GM19324 (cell line): ENCODE data around the gene PACSIN1.

Experiments used
- ATAC-seq: cut with Tn5 transposase; IDR thresholded peaks from one replicate; pipeline ENCODE4 v1.9.1; 2021; ENCODE audit warnings: mild to moderate bottlenecking, moderate library complexity; ENCODE audit not compliant: unreplicated experiment, low FRiP score

Gene PACSIN1

DNA sequence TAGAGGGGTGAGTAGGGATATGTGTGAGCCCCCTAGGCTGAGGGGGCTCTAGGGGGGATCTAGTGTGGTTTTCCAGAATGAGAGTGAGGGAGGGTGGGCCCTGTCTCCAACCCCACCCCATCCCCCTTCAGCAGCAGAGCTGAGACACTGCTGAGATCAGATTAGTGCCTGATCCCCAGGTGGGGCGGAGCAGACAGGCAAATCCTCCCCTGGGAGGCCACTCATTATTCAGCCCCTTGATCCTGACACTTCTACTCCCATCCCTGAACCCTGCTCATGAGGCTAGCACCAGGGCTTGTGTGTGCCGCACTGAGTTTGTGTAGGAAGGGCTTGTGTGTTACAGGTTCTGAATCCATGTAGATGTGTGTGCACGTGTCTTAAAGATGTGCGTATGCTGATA, 47.8 kb downstream of the PACSIN1 start:
- no peak for ATAC-seq

DNA sequence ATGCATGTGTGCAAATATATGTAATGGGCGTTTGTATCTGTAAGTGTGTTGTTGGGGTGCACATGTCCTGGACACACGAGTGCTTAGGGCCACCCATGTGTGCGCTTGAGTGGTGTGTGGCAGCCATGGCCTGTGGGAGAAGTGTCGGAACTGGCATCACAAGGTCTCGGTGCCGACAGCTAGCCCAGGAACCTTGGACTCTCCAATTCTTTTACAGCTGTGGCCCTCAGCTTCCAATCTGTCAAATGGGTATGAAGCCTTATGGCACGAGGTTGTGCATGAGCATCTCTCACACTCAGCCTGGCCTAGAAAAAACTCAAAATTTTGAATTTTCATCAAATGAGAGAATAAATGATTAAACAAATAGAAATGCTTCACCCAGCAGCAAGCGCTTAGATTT, 48.2 kb downstream of the PACSIN1 start:
- ATAC-seq: no peak

DNA sequence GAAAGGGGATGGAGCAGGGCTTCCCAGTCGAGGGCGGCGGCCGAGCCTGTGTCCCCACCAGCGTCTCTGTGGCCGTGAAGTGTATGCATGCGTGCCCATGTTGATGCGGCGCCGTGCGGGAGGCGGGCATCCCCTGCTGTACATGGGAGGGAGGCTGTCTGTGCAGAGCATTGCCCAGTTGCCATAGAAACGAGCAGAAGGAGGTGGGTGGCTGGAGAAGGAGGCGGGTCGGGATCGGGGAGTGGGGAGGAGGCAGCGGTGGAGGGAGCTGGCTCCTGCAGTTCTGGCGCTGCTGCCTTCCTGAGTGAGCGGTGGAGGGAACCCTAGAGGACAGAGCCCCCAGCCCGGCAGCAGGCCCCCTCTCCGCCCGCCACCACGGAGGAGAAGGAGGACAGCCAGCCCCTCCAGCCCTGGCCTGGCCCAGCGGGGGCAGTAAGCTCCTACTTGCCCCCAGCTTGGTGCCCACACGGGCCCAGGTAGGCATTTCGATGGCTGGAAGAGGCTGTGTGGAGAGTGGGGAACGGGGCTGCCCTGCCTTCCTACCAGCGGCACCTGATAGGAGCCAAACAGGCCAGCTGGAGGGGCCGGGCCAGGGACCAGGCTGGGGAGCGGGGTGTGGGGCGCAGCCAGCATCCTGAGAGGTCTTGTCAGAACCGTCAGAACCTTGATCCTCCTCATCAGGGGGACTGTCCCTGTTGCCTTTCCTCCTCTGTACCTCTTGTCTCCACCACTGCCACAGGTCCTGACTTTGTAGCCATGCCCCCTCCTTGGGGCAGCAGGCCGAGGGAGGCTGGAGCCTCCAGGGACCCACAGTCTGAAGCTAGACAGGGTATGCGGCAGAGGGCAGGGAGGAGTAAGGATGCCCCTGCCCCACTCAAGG, 49.0 kb downstream of the PACSIN1 start:
- ATAC-seq: no peak

DNA sequence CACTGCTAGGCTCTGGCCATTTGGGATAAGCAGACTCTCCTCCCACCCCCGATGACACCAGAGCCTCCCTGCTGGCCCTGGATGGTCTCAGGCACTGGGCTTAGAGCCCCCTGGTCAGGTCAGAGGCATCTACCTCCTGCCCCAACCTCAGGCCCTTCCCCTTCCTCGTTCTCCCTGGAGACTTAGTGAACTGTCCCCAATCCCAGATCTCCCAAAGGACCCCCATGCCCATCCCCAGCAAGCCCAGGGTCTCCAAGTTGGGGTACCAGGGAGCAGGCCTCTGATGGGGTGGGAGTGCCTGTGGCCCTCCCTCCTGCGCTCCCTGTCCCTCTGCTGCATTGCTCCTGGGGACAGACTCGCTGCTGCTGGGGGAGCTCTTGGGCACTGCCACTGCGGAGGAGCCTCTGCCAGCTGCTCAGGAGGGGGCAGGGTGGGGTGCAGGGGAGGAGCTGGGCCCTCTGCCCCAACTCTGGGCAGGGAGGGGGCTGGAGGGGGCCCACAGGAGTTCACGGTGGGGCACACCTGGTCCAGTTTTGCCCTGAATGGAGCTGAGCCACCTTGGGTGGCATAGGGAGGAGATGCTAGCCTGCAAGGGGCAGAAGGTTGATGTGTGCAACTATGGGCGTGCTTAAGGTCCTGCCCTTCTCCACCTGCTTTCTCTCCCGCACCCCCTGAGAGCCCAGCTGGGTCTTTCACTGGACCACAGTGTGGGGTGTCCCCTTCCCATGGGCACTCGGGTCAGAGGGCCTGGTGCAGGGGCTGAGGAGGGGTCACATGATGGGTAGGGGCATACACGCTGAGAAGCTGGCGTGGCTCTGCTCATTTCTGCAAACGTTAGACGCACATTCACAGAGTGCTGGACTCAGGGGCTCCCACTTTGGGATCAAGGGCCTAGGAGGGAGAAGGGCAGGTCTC, 49.9 kb downstream of the PACSIN1 start:
- ATAC-seq: no peak

DNA sequence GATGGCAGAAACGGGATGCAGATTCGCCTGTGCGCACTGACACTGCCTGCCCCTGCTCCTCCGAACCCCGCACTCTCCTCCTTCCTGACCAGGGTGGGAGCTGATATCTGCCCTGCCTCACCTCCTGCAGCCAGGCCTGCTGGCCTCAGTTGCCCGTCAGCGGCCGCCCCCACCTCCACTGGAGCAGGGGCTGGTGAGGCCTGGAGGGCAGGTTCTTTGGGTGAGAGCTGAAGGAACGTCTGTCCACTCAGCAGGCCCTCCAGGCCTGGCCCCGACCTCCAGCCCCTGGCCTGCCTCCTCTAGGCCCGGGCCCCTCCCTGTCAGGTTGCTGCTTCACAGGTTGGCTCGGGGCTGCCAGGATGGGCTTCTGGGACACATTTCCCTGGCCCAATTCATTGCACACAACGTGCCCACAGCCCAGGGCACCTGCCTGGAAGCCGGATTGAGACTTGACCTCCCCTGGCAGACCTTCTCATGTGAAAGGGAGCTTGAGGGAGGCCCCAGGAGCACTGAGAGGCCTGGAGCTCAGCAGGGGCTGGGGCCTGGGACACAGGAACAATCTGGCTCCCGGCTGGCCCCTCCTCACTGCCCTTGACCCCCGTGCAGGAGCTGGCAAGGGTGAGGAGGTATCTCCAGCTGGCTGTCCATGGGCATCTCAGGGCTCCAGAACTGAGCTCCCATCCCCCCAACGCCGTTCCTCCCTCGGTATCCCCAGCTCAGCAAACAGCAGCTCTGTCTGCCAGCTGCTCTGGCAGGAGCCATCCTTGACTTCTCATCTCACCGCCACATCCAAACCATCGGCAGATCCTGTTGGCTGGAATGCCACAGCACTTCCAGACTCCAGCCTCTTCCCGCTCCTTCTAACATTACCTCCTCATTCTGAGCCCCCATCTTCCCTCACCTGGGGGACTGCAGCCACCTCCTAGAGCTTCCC, 50.8 kb downstream of the PACSIN1 start:
- no peak for ATAC-seq

DNA sequence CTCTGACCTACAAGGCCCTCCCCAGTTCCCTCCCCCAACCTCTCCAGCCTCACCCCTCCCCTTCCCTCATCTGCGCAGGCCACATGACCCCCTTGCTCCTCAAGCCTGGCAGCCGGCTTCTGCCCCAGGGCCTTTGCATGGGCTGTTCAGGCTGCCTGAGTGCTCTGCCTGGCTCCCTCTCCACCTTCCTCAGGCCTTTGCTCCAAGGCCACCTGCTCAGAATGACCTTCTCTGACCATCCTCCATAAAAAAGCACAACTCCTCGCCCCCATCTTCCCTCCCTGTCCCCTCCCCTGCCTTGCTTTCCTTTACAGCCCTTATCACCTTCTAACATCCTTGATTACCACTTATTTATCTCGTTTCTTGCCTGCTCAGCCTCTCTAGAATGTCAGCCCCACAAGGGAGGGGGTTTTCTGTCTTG, 51.6 kb downstream of the PACSIN1 start:
- no peak for ATAC-seq

DNA sequence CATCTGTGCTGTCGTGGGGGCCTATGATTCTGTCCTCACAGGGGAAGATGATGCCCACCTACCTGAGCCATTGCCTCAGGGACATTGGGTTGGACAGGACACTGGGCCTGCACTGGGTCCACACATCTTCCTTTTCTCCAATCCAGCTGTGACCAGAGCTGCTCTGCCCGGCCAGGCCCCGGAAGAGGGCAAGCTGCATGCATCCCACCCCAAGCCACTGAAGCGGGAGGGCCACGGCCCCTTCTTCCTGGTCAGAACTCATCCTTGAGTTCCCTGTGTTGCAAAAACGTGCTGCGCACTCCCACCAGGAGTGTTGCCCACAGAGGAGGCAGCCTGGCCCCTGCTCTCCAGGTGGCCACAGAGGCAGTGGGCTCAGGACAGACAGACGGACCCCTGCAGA, 52.1 kb downstream of the PACSIN1 start:
- no peak for ATAC-seq

DNA sequence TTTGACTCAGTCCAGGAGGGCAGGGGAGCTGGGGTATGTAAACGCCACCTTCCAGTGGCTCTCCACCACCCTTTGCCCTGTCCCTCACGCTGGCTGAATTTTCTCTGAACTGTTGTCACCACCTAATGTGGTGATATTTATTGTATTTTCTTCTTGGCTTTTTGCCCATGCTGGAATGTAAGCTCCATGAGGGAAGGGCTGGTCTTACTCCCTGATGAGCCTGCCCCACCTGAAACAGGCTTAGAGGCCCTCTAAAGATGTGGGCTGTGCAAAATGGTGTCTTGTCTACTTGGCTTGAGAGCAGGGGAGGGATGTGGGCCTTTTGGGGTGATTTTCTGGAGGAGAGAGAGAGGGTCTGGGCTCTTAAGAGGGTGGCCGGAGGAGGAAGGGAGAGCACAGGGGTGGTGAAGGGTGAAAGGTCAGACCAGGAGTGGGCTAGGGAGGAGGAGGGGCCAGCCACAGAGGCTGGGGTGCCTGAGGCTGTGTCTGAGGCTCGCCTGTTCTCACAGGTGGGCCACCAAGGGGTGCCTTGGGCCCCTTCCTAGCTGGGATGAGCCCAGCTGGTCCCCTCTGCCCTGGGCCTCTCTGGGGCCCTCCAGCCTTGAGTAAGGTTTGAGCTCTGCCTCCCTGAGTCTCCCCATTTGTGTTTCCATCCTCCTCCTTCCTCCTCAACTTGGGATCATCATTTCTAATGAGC, 52.9 kb downstream of the PACSIN1 start:
- ATAC-seq: no peak

DNA sequence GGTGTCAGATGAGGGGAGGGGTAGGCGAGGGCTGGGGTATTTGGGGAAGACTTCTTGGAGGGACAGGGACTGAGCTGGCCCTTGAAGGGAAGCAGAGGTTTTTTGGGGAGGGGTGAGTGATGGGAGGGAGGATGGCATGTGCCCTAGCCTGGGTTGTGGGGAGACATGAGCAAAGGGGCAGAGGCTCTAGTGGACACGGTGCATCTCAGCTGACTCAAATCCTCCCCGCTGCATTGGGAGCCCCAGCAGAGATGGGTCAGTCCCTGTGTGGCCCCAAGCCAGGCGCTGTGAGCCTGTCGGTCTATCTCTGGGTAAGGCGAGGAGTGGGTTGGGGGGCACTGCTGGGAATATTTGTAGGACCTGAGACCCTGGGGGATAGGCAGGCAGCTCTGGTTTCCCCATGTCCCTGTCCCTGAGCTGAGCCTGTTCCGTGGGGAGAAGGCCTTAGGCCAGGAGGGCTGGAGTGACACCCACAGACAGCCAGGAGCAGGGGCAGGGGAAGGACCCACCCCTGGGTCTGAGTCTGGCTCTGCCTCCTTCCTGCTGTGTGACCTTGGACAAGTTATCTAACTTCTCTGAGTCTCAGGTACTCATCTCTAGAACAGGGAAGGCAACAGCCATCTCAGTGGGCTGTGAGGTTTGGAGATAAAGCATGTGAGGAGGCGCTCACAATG, 54.2 kb downstream of the PACSIN1 start:
- no peak for ATAC-seq

DNA sequence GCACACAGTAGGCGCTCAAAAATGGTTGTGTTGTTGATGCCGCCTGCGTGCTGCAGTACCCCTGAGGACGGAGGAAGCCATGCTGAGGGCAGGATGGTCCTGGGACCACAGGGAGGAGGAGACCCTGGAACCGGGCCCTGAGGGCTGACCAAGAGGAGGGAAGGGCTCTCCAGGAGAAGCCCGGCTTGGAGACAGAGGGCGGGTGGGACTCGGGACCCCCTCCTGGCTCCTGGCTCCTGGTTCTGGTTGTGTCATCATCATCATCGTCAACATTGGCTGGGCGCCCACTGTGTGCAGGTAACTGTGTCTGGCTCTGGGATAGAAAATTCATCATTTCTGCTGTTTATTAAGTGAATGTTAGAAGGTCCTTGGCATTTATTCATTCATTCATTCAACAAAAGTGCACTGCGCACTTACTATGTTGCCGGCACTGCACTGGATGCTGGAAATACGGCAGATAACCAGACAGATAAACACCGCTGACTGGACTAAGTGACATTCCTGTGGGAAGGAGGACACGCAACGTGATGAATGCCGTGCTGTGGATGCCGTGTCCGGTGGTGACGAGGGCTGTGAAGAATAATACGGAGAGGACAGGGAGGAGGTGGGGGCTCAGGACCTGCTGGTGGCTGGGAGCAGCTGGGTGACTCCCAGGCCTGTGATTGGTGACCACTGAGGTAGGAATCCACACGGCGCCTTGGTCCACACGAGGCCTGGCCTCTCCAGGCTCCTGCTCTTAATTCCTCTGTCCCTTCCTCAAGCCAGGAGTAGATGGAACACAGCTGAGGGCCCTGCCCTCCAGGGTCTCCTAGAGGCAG, 55.0 kb downstream of the PACSIN1 start:
- ATAC-seq: no peak

DNA sequence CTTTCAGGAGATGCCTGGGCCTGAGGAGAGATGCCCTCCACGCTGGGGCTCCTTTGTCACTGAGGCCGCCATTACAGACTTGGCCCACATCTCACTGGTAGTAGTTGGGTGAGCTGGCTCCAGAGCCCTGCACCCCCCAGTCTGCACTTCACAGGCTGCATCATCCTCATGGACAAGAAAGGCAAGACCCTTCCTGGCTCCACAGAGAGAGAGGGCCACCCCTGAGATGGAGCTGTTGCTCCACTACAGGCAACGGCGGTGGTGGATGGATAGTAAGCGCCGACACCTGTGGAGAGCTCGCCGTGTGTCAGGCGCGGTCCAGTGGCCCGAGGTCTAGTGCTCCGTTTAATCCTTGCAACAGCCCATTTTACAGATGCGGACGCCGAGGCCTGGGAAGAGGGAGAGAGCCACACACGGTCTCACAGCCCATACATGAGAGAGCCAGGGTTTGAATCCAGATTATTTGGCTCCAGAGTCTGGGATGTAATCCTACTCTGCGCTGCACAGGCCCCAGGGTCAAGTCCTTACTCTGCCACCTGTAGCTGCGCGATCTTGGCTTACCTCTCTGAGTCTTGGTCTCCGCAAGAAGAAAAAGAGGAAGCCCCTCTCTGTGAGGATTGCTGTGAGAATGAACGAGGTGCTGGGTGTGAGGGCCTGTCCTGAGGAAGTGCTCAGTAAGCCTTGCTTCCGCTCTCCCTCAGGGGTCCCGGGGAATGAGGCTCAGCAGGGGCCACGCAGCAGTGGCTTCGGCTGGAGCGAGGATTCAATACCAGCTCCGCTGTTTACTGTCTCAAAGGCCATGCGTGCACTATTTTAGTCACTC, 55.8 kb downstream of the PACSIN1 start:
- ATAC-seq: no peak

DNA sequence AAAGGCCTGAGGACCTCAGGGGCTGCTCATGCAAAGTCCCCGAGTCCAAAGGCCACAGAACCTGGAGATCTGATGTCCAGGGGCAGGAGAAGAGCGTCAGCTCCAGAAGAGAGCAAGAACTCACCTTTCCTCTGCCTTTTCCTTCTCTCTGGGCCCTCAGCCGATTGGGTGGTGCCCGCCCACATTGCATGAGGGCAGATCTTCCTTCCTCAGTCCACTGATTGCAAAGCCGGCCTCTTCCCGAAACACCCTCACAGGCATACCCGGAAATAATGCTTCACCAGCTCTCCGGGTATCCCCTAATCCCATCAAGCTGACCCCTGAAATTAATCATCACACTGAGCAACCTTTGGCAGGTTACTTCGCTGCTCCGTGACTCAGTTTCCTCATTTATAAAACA, 56.9 kb downstream of the PACSIN1 start:
- ATAC-seq: no peak

DNA sequence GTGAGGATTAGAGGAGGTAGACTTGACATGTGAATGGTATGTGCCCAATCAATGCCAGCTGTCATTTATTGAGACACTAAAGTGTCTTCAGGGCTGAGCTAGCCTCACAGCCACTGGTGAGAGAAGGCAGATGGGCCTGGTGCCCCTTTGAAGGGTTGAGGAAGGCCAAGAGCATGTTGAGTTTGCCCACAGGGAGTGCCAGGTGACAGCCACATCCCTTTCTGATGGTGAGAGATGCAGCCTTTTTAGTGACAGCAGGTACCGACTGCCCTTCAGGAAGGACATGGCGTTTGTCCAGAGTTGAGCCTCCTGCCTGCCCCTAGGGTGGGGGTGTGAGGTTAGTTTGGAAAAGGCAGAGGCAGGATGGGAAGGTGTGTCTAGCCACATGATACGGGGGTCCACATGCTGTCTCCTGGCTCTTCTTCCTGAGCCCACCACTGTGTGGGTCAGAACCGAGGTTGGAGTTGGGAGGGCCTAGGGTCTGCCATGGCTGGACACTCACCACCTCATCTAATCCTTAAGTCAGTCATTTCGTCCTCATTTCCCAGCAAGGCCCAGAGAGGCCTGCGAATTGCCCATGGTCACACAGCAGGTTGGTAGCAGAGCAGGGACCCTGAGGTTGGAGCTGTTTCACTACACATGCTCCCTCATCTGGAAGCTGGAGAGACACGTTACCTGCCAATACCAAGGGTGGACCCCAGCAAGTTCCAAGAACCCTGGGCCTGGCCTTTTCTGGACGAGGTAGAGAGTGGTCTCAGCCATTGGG, 57.7 kb downstream of the PACSIN1 start:
- ATAC-seq: no peak

DNA sequence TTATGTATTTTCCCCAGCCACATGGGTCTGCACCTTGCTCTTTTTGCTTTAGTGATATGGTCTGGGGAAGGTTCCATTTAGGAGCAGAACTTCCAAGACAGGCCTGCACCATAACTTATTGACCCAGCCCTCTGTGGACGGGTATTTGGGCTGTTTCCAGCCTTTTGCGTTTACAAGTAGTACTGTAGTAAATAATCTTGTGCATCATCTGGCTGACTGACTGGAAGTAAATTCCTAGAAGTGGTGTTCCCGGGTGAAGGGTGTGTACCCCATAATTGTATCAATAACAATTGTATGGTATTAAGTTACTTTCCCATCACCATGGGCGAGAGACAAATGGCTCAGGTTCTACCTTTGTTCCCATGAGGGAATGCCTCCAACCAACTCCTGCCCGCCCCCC, 58.6 kb downstream of the PACSIN1 start:
- no peak for ATAC-seq

DNA sequence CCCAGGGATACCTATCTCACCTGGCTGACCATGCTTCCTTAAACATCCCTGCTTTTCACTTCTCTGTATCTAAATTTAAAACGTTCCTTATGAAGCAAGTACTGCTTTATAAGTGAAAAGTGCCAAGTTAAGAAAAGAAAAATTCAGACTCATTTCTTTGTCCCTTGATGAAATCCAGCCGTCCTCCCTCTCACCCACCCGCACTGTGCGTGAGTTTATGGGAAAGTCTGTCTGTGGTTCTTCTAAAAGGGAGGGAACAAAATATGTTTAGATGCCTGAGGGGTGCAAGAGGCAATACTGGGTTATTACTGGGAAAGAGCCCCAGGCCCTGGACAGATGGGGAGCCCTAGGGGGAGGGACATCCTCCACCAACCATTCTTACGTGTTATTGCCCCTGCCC, 59.1 kb downstream of the PACSIN1 start:
- no peak for ATAC-seq

DNA sequence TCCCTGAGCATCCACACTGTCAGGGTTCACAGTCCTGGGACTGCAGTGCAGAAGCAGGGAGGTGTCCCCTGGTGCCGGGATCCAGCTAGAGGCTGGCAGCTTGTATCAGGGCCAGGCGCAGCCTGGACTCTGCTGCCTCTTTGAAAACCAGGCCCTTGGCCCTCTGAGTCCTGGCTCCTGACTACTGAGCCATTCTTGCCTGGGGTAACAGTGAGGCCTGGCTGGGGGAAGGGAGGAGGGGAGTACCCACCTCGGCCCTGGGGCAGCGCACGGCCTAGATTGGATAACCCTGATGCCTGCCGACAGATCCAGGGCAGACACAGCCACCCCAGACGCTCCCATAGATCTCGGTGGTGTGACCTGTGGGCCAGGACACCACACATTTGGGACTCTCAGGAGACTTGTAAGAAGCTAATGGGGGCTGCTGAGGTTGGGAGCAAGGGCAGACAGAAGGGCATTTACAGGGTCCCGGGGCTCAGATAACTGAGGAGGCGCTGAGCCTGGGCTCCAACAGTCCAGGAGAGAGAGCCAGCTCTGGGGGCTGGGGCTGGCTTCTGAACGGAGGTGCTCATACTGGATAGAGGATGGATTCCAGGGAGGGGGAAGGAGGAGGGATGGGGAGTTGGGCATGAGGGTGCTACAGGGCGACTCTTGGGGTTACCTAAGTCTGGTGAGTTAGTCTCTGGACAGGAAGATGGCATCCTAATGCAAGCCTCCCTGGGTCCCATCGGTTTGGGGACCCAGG, 59.7 kb downstream of the PACSIN1 start:
- ATAC-seq: no peak
